ENCODE data around the gene RNU6-7. TPM values are rescaled to one million over a fixed set of nuclear protein-coding genes. Genes with fewer than 3 reads are reported as not detected.

Gene RNU6-7
- total and polyA plus RNA-seq, 10 of the 15 experiments (the other 5 are each of a cell fraction or from before 2014, with no cell fraction given), result not detected

- SMC1A ChIA-PET (ENCODE audit: uncharacterized antibody, unreplicated experiment), result interaction anchor here (2.4 kb wide), 1 partner anchor 13 kb away, joined by 12 read pairs; no protein-coding TSS in a partner anchor
- no peaks in the 10 kb centered on the region for H3K36me3 ChIP-seq (ENCODE audit: control insufficient read depth in 2 of 2, insufficient read depth in 2 of 2, low read length in 1 of 2)
- H4K20me1 ChIP-seq (ENCODE audit: control insufficient read depth, insufficient read depth), result no peaks in the 10 kb centered on the region
- H3K9ac ChIP-seq (ENCODE audit: control insufficient read depth, insufficient read depth, low read length), result no peak overlapping the region
- intact Hi-C loops (cut with micrococcal nuclease; ENCODE audit: unreplicated experiment) (no loop called here), in situ Hi-C loops (cut with MboI) (no loop called here)
- POLR2A ChIA-PET, result interaction anchor here (1.0 kb wide), 1 partner anchor 13 kb away, joined by 3 read pairs; no protein-coding TSS in a partner anchor
- no peak overlapping the region for H2AFZ ChIP-seq (ENCODE audit: control insufficient read depth, low read depth, low read length)
- no peaks in the 10 kb centered on the region for H3K79me2 ChIP-seq (ENCODE audit: control insufficient read depth, insufficient read depth, low read length)
- peaks cover 5% of the 10 kb centered on the region for H3K4me1 ChIP-seq (ENCODE audit: control insufficient read depth, insufficient read depth, low read length)
- H3K4me2 ChIP-seq (ENCODE audit: control insufficient read depth, insufficient read depth), result no peak overlapping the region
- CTCF ChIA-PET, result interaction anchor here (0.9 kb wide), 1 partner anchor 12 kb away, joined by 3 read pairs; no protein-coding TSS in a partner anchor
- FAIRE-seq (peak; percentile 78), DNase-seq (ENCODE audit: low read depth, low spot score) (no peak), ATAC-seq (peak; percentile 58)
- H3K9me3 ChIP-seq (replicated peaks; ENCODE audit: control insufficient read depth, insufficient read depth, low read length), result no peaks in the 10 kb centered on the region; the same call in 1 of the 3 replicates
- TF ChIP-seq SMAD5 (IDR thresholded peaks at IDR 0.05; ENCODE audit: low read depth) (no peak), ZNF24 (IDR thresholded peaks at IDR 0.05) (peak; percentile 65; the same call in 1 of the 2 replicates), ATF7 (IDR thresholded peaks at IDR 0.05; ENCODE audit: low read depth) (peak; percentile 58; the same call in 1 of the 2 replicates), IKZF1 (conservative IDR thresholded peaks at IDR 0.05) (peak; percentile 29; the same call in 1 of the 2 replicates), SPI1 (IDR thresholded peaks at IDR 0.05; ENCODE audit: borderline replicate concordance, insufficient read depth, low read depth, low read length) (peak; percentile 45; the same call in 1 of the 2 replicates), IKZF2 (IDR thresholded peaks at IDR 0.05) (peak in 1 of 2 experiments; percentile 26; a peak in 2 of 4 replicates)
- TF ChIP-seq, protein P1, sequence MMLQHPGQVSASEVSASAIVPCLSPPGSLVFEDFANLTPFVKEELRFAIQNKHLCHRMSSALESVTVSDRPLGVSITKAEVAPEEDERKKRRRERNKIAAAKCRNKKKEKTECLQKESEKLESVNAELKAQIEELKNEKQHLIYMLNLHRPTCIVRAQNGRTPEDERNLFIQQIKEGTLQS (IDR thresholded peaks at IDR 0.05; ENCODE audit: borderline replicate concordance, extremely low read depth, low read depth, low read length), result no peak
- no peak overlapping the region for H3K4me3 ChIP-seq
- BruUV-seq (replicated peaks), result no TSS peak
- RAD21 ChIA-PET (ENCODE audit: unreplicated experiment), result no interaction called here
- no peak overlapping the region for H3K27ac ChIP-seq (ENCODE audit: control insufficient read depth, insufficient read depth)
- no peaks in the 10 kb centered on the region for H3K27me3 ChIP-seq (replicated peaks in 1 of 2; ENCODE audit: control insufficient read depth in 2 of 2, insufficient read depth in 2 of 2, low read length in 1 of 2)
Observed at GRCh38 chr14:32186248-32186647, 15.6 kb upstream of the RNU6-7 start.

DNA sequence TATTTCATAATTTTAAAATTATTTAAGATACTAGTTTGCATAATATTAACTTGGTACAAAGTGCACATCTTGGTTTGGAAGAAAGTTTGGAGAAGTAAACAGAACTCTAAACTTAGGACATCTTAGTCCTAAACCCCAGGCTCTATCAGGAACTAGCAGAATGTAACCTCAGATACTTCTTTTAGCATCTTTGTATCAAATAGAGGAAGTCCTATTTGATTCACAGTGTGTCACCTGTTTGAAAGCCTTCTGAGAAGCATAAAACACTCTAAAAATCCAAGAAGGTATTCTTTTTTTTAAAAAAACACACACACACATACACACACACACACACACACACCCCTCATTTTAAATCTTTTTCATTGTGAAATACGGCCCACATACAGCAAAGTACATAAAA is 12.0 kb upstream of the RNU6-7 start:
- ChIA-PET CTCF (interaction anchor here (0.6 kb wide), 1 partner anchor 354 kb away, joined by 3 read pairs; no protein-coding TSS in a partner anchor), POLR2A (no interaction called here), SMC1A (ENCODE audit: uncharacterized antibody, unreplicated experiment) (no interaction called here), RAD21 (ENCODE audit: unreplicated experiment) (no interaction called here)
- H3K27ac ChIP-seq (ENCODE audit: control insufficient read depth, insufficient read depth), result no peak overlapping the region
- no peaks in the 10 kb centered on the region for H3K36me3 ChIP-seq (ENCODE audit: control insufficient read depth in 2 of 2, insufficient read depth in 2 of 2, low read length in 1 of 2)
- TF ChIP-seq IKZF1 (conservative IDR thresholded peaks at IDR 0.05) (no peak), POU2F2 (IDR thresholded peaks at IDR 0.05; ENCODE audit: borderline replicate concordance, low read depth, low read length) (no peak), HDAC6 (IDR thresholded peaks at IDR 0.05; ENCODE audit: unreplicated experiment) (no peak), NFYB (IDR thresholded peaks at IDR 0.05; ENCODE audit: insufficient read depth, low read depth, low read length) (no peak)
- H3K9me3 ChIP-seq (replicated peaks; ENCODE audit: control insufficient read depth, insufficient read depth, low read length), result no peaks in the 10 kb centered on the region; the same call in 1 of the 3 replicates
- ATAC-seq (peak; percentile 45; the same call in 2 of the 3 replicates), DNase-seq (ENCODE audit: low read depth, low spot score) (no peak), FAIRE-seq (peak; percentile 91)
- H3K79me2 ChIP-seq (ENCODE audit: control insufficient read depth, insufficient read depth, low read length), result no peaks in the 10 kb centered on the region
- no peaks in the 10 kb centered on the region for H3K27me3 ChIP-seq (replicated peaks in 1 of 2; ENCODE audit: control insufficient read depth in 2 of 2, insufficient read depth in 2 of 2, low read length in 1 of 2)
- WGBS (ENCODE audit: insufficient coverage, insufficient replicate concordance, low lambda C conversion rate, missing lambda C conversion rate), result 53% methylated on average over 1 of the region's 1 CpG
- H3K4me2 ChIP-seq (ENCODE audit: control insufficient read depth, insufficient read depth), result no peak overlapping the region
- in situ Hi-C loops (cut with MboI), result no loop called here
- H3K9ac ChIP-seq (ENCODE audit: control insufficient read depth, insufficient read depth, low read length), result no peak overlapping the region
- H2AFZ ChIP-seq (ENCODE audit: control insufficient read depth, low read depth, low read length), result no peak overlapping the region
- H4K20me1 ChIP-seq (ENCODE audit: control insufficient read depth, insufficient read depth), result no peaks in the 10 kb centered on the region
- intact Hi-C loops (cut with micrococcal nuclease; ENCODE audit: unreplicated experiment), result no loop called here
- H3K4me3 ChIP-seq, result no peak overlapping the region
- BruUV-seq (replicated peaks), result no TSS peak
- H3K4me1 ChIP-seq (ENCODE audit: control insufficient read depth, insufficient read depth, low read length), result peaks cover 5% of the 10 kb centered on the region

All from GM12878 (cell line).